Fibroblast of lung (primary cell): ENCODE measurements around the gene CNPY2. TPM values are rescaled to one million over a fixed set of nuclear protein-coding genes. Genes with fewer than 3 reads are reported as not detected.
"Not testable (repeated sequence)": the region's sequence is repeated elsewhere in the genome, so short reads cannot be mapped to it uniquely, and the experiment has no call there.

Source experiments
- DNase-seq, 2 donors: peaks; one replicate each; pipeline versions ENCODE4 v3.0.0 to v3.0.0-alpha.2; 2010; ENCODE audit warnings: low read depth in 2 of 2
- H2AFZ ChIP-seq: 2 replicates; pipeline ENCODE4 v1.5.1; 2012; ENCODE audit warnings: low read length, control low read depth, inconsistent platforms
- H3K27ac ChIP-seq: 2 replicates; pipeline ENCODE4 v1.5.1; 2011; ENCODE audit warnings: low read length, control low read depth; ENCODE audit not compliant: insufficient read depth
- H3K27me3 ChIP-seq: 2 replicates; pipeline ENCODE4 v1.5.1; 2011; ENCODE audit warnings: mild to moderate bottlenecking, low read length; ENCODE audit not compliant: control insufficient read depth, insufficient read depth
- H3K36me3 ChIP-seq: 2 replicates; pipeline ENCODE4 v1.5.1; 2011; ENCODE audit warnings: low read length; ENCODE audit not compliant: control insufficient read depth, insufficient read depth
- H3K4me1 ChIP-seq: 2 replicates; pipeline ENCODE4 v1.5.1; 2011; ENCODE audit warnings: low read length; ENCODE audit not compliant: control insufficient read depth, insufficient read depth; ENCODE audit errors: extremely low read depth
- H3K4me2 ChIP-seq: 2 replicates; pipeline ENCODE4 v1.5.1; 2011; ENCODE audit warnings: low read length, control low read depth; ENCODE audit not compliant: insufficient read depth; ENCODE audit errors: extremely low read depth
- H3K4me3 ChIP-seq, 4 experiments: fragments of 200-600 bp in 1 of 4; sonication (generic) in 1 of 4; replicated peaks in 1 of 4; 2 replicates each; pipeline ENCODE4 v1.5.1; 2011 to 2016; ENCODE audit warnings: low read length in 4 of 4, low read depth in 3 of 4, mild to moderate bottlenecking in 3 of 4, control low read depth in 2 of 4, inconsistent platforms in 1 of 4, mixed read lengths in 1 of 4; ENCODE audit not compliant: insufficient read depth in 1 of 4; ENCODE audit errors: control extremely low read depth in 1 of 4
- H3K79me2 ChIP-seq: 2 replicates; pipeline ENCODE4 v1.5.1; 2012; ENCODE audit warnings: mild to moderate bottlenecking, low read length, inconsistent platforms; ENCODE audit not compliant: control insufficient read depth, insufficient read depth
- H3K9ac ChIP-seq: 2 replicates; pipeline ENCODE4 v1.5.1; 2011; ENCODE audit warnings: mild to moderate bottlenecking, low read length, control low read depth; ENCODE audit not compliant: insufficient read depth
- H3K9me3 ChIP-seq: 2 replicates; pipeline ENCODE4 v1.5.1; 2012; ENCODE audit warnings: low read depth, low read length; ENCODE audit not compliant: control insufficient read depth, insufficient read depth
- H4K20me1 ChIP-seq: 2 replicates; pipeline ENCODE4 v1.5.1; 2011; ENCODE audit warnings: low read length; ENCODE audit not compliant: control insufficient read depth, insufficient read depth; ENCODE audit errors: extremely low read depth
- EZH2 ChIP-seq: IDR thresholded peaks from 2 replicates; pipeline ENCODE4 v1.5.1; 2012; ENCODE audit warnings: low read length, control low read depth, mild to moderate bottlenecking; ENCODE audit errors: missing control alignments
- polyA plus RNA-seq, 2 donors: library from polyadenylated mRNA; depleted of rRNA in 1 of 2; stranded (reverse) in 1 of 2; unstranded in 1 of 2; fragments of >200 nt; gene quantifications; 2 replicates each; pipeline ENCODE4 v1.2.1, GENCODE V29; 2011 to 2012; ENCODE audit warnings: missing spikeins in 1 of 2
- total RNA-seq: library from RNA; depleted of rRNA; stranded (reverse); fragments of >200 nt; gene quantifications from 2 replicates; pipeline ENCODE4 v1.2.1, GENCODE V29; 2014
- TF ChIP-seq, protein P1 (sequence below), 2 donors: IDR thresholded peaks in 1 of 2; conservative IDR thresholded peaks in 1 of 2; 1 replicate in 1 of 2; 2 replicates in 1 of 2; pipeline ENCODE4 v1.5.1; 2011 to 2012; ENCODE audit warnings: low read length in 2 of 2, control low read depth in 1 of 2, inconsistent platforms in 1 of 2, low read depth in 1 of 2, mild to moderate bottlenecking in 1 of 2

Gene CNPY2
- total and polyA plus RNA-seq, 2 donors (not counting 1 experiment from before 2014, with no cell fraction given): 48.2 to 124 TPM

DNA sequence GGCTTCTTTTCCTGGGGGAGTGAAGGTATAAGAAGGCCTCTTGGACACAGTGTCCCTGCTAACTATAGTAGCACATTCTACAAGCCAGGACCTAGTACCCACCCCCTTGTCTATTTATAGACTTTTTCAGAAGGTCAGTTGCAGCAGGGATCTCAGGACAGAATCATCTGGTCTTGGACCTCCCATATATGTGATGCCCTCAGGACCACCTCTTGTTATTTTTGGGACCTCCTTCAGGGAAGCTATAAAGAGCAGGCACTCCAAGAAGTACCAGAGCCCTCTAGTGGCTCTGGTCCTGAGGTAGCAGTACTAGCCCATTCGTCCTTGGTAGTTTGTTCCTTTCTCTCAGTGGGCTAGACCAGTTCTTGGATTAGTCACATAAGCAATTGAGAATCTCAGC lies 44.8 kb downstream of the CNPY2 start:
- no peak for TF ChIP-seq EZH2
- TF ChIP-seq, protein P1, sequence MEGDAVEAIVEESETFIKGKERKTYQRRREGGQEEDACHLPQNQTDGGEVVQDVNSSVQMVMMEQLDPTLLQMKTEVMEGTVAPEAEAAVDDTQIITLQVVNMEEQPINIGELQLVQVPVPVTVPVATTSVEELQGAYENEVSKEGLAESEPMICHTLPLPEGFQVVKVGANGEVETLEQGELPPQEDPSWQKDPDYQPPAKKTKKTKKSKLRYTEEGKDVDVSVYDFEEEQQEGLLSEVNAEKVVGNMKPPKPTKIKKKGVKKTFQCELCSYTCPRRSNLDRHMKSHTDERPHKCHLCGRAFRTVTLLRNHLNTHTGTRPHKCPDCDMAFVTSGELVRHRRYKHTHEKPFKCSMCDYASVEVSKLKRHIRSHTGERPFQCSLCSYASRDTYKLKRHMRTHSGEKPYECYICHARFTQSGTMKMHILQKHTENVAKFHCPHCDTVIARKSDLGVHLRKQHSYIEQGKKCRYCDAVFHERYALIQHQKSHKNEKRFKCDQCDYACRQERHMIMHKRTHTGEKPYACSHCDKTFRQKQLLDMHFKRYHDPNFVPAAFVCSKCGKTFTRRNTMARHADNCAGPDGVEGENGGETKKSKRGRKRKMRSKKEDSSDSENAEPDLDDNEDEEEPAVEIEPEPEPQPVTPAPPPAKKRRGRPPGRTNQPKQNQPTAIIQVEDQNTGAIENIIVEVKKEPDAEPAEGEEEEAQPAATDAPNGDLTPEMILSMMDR (conservative IDR thresholded peaks at IDR 0.05 in 1 of 2, IDR thresholded peaks at IDR 0.05 in 1 of 2; ENCODE audit: low read depth in 1 of 2, low read length in 2 of 2): peak; percentile 49 to 61
- H3K4me3 ChIP-seq: no peak overlapping the region
- no peaks in the 10 kb centered on the region for H4K20me1 ChIP-seq
- peaks cover 3% of the 10 kb centered on the region for H3K4me1 ChIP-seq
- no peaks in the 10 kb centered on the region for H3K79me2 ChIP-seq
- peak; percentile 16 to 31 for DNase-seq
- no peaks in the 10 kb centered on the region for H3K27me3 ChIP-seq
- no peak overlapping the region for H3K4me2 ChIP-seq
- H3K27ac ChIP-seq: no peak overlapping the region
- no peak overlapping the region for H3K9ac ChIP-seq
- H2AFZ ChIP-seq: no peak overlapping the region
- no peaks in the 10 kb centered on the region for H3K9me3 ChIP-seq
- peaks cover 19% of the 10 kb centered on the region for H3K36me3 ChIP-seq

DNA sequence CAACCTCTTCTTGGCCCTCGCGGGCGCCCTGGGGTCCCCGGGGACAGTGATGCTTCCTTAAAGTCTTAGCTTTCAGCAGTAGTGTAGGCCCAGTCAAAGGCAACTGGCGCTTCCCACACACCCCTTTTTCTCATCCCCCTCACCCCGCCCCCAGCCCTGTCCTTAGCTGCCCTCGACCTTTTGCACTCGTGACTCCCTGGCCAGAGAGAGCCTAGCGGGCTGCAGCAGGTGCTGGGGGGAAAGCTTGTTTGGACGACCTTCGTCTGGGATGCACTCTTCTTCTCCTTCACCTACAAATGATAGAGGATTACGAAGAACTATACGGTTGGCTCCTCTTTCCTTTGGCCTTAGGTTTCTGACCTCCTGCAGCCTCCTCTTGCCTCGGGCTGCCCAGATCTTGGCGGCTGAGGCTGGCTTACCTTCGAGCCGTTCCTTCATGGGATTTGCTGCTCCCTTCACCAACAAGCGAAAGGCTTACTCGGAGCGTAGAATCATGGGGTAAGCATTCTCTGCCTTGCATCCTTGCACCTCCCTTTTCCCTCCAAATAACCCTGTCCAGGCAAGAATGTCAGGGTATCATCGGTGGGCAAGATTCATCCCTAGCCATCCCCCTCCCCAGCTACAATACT lies 48.2 kb downstream of the CNPY2 start:
- H3K9ac ChIP-seq: peak overlapping the region; percentile 40
- no peaks in the 10 kb centered on the region for H3K79me2 ChIP-seq
- H3K4me3 ChIP-seq: peak overlapping the region; percentile 68 to 82 (median 74)
- H3K4me1 ChIP-seq: peaks cover 3% of the 10 kb centered on the region
- no peak for DNase-seq
- TF ChIP-seq, protein P1 (conservative IDR thresholded peaks at IDR 0.05 in 1 of 2, IDR thresholded peaks at IDR 0.05 in 1 of 2; ENCODE audit: low read depth in 1 of 2, low read length in 2 of 2): no peak
- TF ChIP-seq EZH2: no peak
- peak overlapping the region; percentile 79 for H2AFZ ChIP-seq
- peak overlapping the region; percentile 31 for H3K27ac ChIP-seq
- H3K27me3 ChIP-seq: no peaks in the 10 kb centered on the region
- peak overlapping the region; percentile 83 for H3K4me2 ChIP-seq
- H3K36me3 ChIP-seq: peaks cover 6% of the 10 kb centered on the region
- H4K20me1 ChIP-seq: no peaks in the 10 kb centered on the region
- H3K9me3 ChIP-seq: no peaks in the 10 kb centered on the region

DNA sequence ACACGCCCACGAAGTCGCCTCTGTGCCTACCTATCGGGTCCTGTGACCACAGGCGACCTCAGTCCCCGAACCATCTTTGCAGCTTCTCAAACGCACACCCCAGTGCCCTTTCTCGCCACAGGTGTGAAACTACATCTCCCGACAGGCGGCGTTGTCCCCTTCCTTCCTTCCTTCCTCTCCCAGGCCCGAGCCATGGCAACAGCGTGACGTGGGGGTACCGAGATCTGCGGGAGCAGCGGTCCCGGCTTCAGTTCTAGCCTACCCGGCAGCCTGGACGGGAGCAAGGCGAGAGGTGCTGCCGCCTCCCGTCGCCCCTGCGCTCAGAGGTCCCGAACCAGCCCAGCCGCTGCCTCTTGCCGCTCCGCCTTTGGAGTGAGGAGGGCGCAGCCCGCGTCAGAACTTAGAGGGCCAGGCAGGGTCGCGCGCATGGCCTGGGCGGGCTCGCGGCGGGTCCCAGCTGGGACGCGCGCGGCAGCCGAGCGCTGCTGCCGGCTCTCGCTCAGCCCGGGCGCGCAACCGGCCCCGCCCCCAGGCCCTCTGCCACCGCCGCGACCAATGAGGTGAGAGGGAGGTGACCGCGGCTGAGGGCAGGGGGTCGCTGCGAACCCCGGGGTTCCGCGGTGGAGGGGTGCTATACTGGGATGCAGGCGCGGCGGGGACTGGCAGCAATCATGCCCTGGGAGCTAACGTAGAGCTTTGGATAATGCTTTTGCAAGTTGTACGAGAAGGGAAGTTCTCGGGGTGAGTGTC lies 48.9 kb downstream of the CNPY2 start, which contains the start of gene COQ10A:
TSS of gene COQ10A (plus strand) at position 250 of the 750 bp plus-strand sequence. CDS start at position 427, 177 bp downstream.
- H3K9me3 ChIP-seq: no peaks in the 10 kb centered on the region
- peak; percentile 80 to 84 for DNase-seq
- peaks cover 6% of the 10 kb centered on the region for H3K4me1 ChIP-seq
- peak within 1 kb of the TSS; percentile 68 to 82 (median 74) for H3K4me3 ChIP-seq
- H3K36me3 ChIP-seq: peaks cover 4% of the 10 kb centered on the region
- H3K79me2 ChIP-seq: no peaks in the 10 kb centered on the region
- peak within 1 kb of the TSS; percentile 81 for H3K9ac ChIP-seq
- H3K27ac ChIP-seq: peak within 1 kb of the TSS; percentile 92
- TF ChIP-seq, protein P1 (conservative IDR thresholded peaks at IDR 0.05 in 1 of 2, IDR thresholded peaks at IDR 0.05 in 1 of 2; ENCODE audit: low read depth in 1 of 2, low read length in 2 of 2): peak; percentile 56 to 75
- no peak for TF ChIP-seq EZH2
- H3K27me3 ChIP-seq: no peaks in the 10 kb centered on the region
- H2AFZ ChIP-seq: peak within 1 kb of the TSS; percentile 89
- H4K20me1 ChIP-seq: no peaks in the 10 kb centered on the region
- H3K4me2 ChIP-seq: peak within 1 kb of the TSS; percentile 93

- H3K4me2 ChIP-seq: peak overlapping the region; percentile 93
- H4K20me1 ChIP-seq, H3K4me1 ChIP-seq, H3K79me2 ChIP-seq, H3K9me3 ChIP-seq, DNase-seq, H3K36me3 ChIP-seq, H3K27me3 ChIP-seq: not testable (repeated sequence)
- H3K9ac ChIP-seq: peak overlapping the region; percentile 81
- peak overlapping the region; percentile 92 for H3K27ac ChIP-seq
- H2AFZ ChIP-seq: peak overlapping the region; percentile 89
- H3K4me3 ChIP-seq: peak overlapping the region; percentile 68 to 82 (median 74)
Observed at GRCh38 chr12:56266068-56266692, 49.6 kb downstream of the CNPY2 start.
